Upper lobe of left lung (tissue), 4 donors: Measurements from ENCODE around the gene DCST1.

Source experiments
- CTCF ChIP-seq, 6 experiments: fragments of 450-650 bp in 4 of 6; fragments of 200-600 bp in 2 of 6; sonication (generic) in 2 of 6; IDR thresholded peaks; one replicate each; pipeline ENCODE4 v1.5.1; 2016 to 2019; ENCODE audit warnings: antibody characterized with exemption in 6 of 6
- EP300 ChIP-seq, 4 donors: sonication (generic); formaldehyde crosslinking; IDR thresholded peaks; one replicate each; pipeline ENCODE4 v1.5.1; 2017; ENCODE audit warnings: antibody characterized with exemption in 4 of 4, control low read depth in 2 of 4
- POLR2A ChIP-seq, 4 donors: fragments of 450-650 bp; IDR thresholded peaks; one replicate each; pipeline ENCODE4 v1.5.1; 2016 to 2017; ENCODE audit warnings: antibody characterized with exemption in 4 of 4, mild to moderate bottlenecking in 2 of 4
- POLR2AphosphoS5 ChIP-seq, 2 donors: sonication (generic); formaldehyde crosslinking; IDR thresholded peaks; one replicate each; pipeline ENCODE4 v1.5.1; 2017; ENCODE audit warnings: antibody characterized with exemption in 2 of 2

GRCh38 chr1:155038602-155039307 lies 5.1 kb downstream of the DCST1 start:
- TF ChIP-seq CTCF (IDR thresholded peaks at IDR 0.05), result no peak
- TF ChIP-seq POLR2A (IDR thresholded peaks at IDR 0.05), result no peak
- TF ChIP-seq POLR2AphosphoS5 (IDR thresholded peaks at IDR 0.05), result no peak
- TF ChIP-seq EP300 (IDR thresholded peaks at IDR 0.05), result no peak
